VCaP (cell line): ENCODE measurements around the gene ZFAND2B.

ENCODE experiments used
- H3K27ac ChIP-seq: fragments of 450-650 bp; 2 replicates; pipeline ENCODE4 v1.5.1; 2017
- CTCF ChIP-seq: fragments of 450-650 bp; conservative IDR thresholded peaks from 2 replicates; pipeline ENCODE4 v1.5.1; 2017; ENCODE audit warnings: mild to moderate bottlenecking, moderate library complexity

ZFAND2B gene

DNA sequence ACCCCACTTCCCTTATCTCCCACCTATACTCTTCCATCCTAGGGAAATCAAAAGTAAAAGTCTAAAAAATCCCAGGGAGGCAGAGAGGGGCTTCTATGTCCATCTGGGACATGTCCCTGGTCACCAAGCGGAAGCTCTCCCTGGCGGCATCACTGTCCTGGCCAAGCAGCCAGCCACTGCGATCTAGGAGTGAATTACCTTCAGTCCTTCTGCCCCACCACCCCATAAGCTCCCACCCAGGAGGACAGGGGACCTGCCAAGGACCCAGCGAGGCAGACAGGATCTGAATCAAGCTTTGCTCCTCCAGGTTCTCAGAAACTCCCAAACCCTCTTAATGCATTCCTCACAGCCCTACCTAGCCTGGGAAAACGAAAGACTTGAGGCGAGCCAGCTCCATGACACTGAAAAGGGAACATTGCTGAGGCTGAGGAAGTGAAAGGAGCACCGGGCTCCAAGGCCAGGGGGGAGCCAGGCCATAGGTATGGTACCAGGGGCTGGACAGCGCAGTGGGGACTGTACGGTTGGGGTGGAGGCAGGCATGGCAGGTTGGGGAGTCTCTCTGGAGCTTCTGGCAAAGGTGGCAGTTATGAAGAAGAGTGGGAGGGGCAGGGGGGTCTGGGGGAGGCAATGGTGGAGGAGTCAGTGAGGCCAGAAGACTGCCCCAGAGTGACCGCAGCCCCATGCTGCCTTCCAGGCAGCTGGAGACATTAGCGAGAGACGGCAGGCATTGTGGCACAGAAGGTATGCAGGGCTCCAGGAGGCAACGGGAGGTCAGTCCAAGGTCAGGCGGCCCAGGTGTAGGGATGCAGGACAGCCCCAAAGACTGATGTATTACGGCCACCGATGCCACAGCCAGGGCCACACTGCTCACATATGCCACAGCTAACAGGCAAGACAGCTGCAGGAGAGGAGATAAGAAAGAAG is 34.1 kb upstream of the ZFAND2B start:
- no peak overlapping the region for H3K27ac ChIP-seq

GRCh38 chr2:219173176-219173575 is 33.4 kb upstream of the ZFAND2B start:
- no peak overlapping the region; the same call in 1 of the 2 replicates for H3K27ac ChIP-seq
- no peak for TF ChIP-seq CTCF

More for the DNA sequence above, 34.1 kb upstream of the ZFAND2B start:
- TF ChIP-seq CTCF, result no peak

DNA sequence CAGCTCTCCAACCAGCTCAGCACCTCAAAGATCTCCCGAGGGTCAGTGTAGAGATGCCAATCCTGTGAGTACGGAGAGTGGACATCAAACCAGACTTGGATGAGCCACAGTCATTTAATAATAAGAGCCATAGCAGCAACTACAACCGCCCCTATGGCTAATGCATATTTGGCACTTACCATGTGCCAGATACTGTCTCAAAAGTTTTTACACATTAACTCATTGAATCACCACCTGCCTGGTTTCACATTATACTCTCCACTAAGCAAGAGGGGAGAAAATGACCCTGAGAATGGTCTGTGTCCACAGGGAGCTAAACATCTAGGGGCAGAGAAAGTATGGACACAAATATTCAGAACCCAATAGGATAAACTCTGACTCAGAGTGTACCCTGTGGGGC is 32.4 kb upstream of the ZFAND2B start:
- TF ChIP-seq CTCF, result no peak
- peak overlapping the region; percentile 98; the same call in 1 of the 2 replicates for H3K27ac ChIP-seq

DNA sequence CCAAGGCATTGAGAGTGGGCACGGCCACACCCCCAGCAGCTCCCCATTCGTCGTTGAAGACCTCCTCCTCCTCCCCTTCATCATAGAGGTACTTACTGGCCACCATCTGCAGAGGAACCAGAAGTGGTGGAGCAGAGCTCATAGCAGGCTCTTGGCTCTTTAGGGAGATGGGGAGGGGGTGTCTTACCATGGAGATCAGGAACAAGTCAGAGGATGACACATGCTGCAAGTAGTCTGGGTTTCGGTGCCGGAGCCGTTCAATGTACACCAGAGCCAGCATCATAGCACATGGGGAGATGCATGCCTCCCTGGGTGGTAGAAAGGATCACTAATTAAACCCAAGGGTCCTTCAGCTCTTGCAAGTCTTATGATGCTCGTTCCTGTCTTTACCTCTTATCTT is 31.8 kb upstream of the ZFAND2B start:
- no peak for TF ChIP-seq CTCF

GRCh38 chr2:219175486-219175885 is 31.1 kb upstream of the ZFAND2B start:
- TF ChIP-seq CTCF, result no peak
- peak overlapping the region; percentile 98 for H3K27ac ChIP-seq

More for the DNA sequence above, 31.8 kb upstream of the ZFAND2B start:
- H3K27ac ChIP-seq, result peak overlapping the region; percentile 98

- peak overlapping the region; percentile 98 for H3K27ac ChIP-seq
- 0 out of 2 replicates have a peak, but pooled peaks have one; percentile 5 for TF ChIP-seq CTCF
Measured at GRCh38 chr2:219175928-219176817, 30.4 kb upstream of the ZFAND2B start.
